SK-N-SH (cell line): Measurements from ENCODE around the gene AXIN2.

ENCODE experiments used
- ELF1 ChIP-seq: IDR thresholded peaks from 2 replicates; pipeline ENCODE4 v1.4.0; 2012
- EP300 ChIP-seq, 2 experiments: IDR thresholded peaks; 2 replicates each; pipeline versions ENCODE4 v1.4.0 to v1.6.1; 2012; ENCODE audit warnings: borderline replicate concordance in 1 of 2, low read depth in 1 of 2, low read length in 1 of 2
- POLR2AphosphoS5 ChIP-seq: IDR thresholded peaks from 2 replicates; pipeline ENCODE4 v1.6.1; 2012; ENCODE audit warnings: low read depth, low read length
- RAD21 ChIP-seq: IDR thresholded peaks from 2 replicates; pipeline ENCODE4 v1.6.1; 2012; ENCODE audit warnings: mild to moderate bottlenecking, low read length
- TEAD4 ChIP-seq: IDR thresholded peaks from 2 replicates; pipeline ENCODE4 v1.4.0; 2012; ENCODE audit warnings: mild to moderate bottlenecking, borderline replicate concordance; ENCODE audit not compliant: insufficient read depth
- TF ChIP-seq, protein P1 (sequence below): IDR thresholded peaks from 2 replicates; pipeline ENCODE4; 2012
- TF ChIP-seq, protein P2 (sequence below): fragments of 200-600 bp; sonication (generic); IDR thresholded peaks from 2 replicates; pipeline ENCODE4 v1.6.1; 2017; ENCODE audit warnings: antibody characterized with exemption, mild to moderate bottlenecking, moderate library complexity
- TF ChIP-seq, protein P3 (sequence below): IDR thresholded peaks from 2 replicates; pipeline ENCODE4 v1.6.1; 2012; ENCODE audit warnings: mild to moderate bottlenecking, low read depth, low read length, moderate library complexity
- TF ChIP-seq, protein P4 (sequence below): fragments of 150-350 bp; IDR thresholded peaks from 2 replicates; pipeline ENCODE4 v1.6.1; 2017; ENCODE audit warnings: antibody characterized with exemption, low read length, low read depth, borderline replicate concordance

DNA sequence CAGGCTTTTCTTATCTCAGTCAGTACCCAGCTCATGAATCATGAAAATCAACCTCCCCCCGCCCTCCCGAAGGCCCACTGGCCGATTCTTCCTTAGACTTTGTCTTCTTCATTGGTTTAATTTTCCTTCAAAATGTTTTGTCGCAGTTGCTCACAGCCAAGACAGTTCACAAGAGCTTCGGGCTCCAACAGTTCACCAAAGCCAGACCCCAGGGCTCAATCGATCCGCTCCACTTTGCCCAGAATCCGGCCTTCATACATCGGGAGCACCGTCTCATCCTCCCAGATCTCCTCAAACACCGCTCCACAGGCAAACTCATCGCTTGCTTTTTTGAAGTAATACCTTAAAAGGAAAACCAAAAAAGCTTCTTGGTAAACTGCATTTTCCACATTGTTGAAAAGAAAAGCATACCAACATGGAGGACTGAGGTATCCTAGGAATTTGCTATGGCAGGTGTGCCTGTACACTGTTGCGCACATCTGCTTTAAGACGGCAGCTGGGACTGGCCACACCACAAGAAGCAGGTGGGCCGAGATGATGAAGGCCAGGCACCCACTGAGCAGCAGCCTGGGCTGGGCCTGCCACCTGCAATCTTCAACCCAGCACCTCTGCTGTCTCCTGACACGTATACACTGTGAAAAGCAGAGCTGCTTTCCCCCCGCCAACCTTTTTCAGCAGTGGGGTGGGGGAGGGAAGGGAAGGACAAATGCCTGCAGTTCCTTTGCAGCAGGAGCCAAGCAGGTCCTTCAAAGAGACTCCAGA, 31.5 kb downstream of the AXIN2 start:
- TF ChIP-seq, protein P1, sequence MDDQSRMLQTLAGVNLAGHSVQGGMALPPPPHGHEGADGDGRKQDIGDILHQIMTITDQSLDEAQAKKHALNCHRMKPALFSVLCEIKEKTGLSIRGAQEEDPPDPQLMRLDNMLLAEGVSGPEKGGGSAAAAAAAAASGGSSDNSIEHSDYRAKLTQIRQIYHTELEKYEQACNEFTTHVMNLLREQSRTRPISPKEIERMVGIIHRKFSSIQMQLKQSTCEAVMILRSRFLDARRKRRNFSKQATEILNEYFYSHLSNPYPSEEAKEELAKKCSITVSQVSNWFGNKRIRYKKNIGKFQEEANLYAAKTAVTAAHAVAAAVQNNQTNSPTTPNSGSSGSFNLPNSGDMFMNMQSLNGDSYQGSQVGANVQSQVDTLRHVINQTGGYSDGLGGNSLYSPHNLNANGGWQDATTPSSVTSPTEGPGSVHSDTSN: no peak
- TF ChIP-seq EP300 (IDR thresholded peaks at IDR 0.05; ENCODE audit: borderline replicate concordance in 1 of 2, low read depth in 1 of 2, low read length in 1 of 2) (no peak), POLR2AphosphoS5 (no peak), TEAD4 (no peak), ELF1 (no peak), RAD21 (no peak)
- TF ChIP-seq, protein P2, sequence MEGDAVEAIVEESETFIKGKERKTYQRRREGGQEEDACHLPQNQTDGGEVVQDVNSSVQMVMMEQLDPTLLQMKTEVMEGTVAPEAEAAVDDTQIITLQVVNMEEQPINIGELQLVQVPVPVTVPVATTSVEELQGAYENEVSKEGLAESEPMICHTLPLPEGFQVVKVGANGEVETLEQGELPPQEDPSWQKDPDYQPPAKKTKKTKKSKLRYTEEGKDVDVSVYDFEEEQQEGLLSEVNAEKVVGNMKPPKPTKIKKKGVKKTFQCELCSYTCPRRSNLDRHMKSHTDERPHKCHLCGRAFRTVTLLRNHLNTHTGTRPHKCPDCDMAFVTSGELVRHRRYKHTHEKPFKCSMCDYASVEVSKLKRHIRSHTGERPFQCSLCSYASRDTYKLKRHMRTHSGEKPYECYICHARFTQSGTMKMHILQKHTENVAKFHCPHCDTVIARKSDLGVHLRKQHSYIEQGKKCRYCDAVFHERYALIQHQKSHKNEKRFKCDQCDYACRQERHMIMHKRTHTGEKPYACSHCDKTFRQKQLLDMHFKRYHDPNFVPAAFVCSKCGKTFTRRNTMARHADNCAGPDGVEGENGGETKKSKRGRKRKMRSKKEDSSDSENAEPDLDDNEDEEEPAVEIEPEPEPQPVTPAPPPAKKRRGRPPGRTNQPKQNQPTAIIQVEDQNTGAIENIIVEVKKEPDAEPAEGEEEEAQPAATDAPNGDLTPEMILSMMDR: no peak
- TF ChIP-seq, protein P3, sequence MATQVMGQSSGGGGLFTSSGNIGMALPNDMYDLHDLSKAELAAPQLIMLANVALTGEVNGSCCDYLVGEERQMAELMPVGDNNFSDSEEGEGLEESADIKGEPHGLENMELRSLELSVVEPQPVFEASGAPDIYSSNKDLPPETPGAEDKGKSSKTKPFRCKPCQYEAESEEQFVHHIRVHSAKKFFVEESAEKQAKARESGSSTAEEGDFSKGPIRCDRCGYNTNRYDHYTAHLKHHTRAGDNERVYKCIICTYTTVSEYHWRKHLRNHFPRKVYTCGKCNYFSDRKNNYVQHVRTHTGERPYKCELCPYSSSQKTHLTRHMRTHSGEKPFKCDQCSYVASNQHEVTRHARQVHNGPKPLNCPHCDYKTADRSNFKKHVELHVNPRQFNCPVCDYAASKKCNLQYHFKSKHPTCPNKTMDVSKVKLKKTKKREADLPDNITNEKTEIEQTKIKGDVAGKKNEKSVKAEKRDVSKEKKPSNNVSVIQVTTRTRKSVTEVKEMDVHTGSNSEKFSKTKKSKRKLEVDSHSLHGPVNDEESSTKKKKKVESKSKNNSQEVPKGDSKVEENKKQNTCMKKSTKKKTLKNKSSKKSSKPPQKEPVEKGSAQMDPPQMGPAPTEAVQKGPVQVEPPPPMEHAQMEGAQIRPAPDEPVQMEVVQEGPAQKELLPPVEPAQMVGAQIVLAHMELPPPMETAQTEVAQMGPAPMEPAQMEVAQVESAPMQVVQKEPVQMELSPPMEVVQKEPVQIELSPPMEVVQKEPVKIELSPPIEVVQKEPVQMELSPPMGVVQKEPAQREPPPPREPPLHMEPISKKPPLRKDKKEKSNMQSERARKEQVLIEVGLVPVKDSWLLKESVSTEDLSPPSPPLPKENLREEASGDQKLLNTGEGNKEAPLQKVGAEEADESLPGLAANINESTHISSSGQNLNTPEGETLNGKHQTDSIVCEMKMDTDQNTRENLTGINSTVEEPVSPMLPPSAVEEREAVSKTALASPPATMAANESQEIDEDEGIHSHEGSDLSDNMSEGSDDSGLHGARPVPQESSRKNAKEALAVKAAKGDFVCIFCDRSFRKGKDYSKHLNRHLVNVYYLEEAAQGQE: no peak
- TF ChIP-seq, protein P4, sequence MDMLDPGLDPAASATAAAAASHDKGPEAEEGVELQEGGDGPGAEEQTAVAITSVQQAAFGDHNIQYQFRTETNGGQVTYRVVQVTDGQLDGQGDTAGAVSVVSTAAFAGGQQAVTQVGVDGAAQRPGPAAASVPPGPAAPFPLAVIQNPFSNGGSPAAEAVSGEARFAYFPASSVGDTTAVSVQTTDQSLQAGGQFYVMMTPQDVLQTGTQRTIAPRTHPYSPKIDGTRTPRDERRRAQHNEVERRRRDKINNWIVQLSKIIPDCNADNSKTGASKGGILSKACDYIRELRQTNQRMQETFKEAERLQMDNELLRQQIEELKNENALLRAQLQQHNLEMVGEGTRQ: no peak
